Trophoblast cell (in vitro differentiated cells and primary cell): ENCODE measurements around the gene PDF.

Source experiments
- DNase-seq, 2 donors: peaks; one replicate each; pipeline ENCODE4 v3.0.0-alpha.2; 2016
- H2AFZ ChIP-seq: 2 replicates; pipeline ENCODE4 v1.6.1; 2013; ENCODE audit warnings: low read length, moderate library complexity, mild to moderate bottlenecking; ENCODE audit not compliant: insufficient read depth, poor library complexity
- H2AK5ac ChIP-seq: 2 replicates; pipeline ENCODE4 v1.6.1; 2013; ENCODE audit warnings: mild to moderate bottlenecking, low read length
- H2BK120ac ChIP-seq: 2 replicates; pipeline ENCODE4 v1.6.1; 2013; ENCODE audit warnings: low read length, mild to moderate bottlenecking, moderate library complexity; ENCODE audit not compliant: insufficient read depth, poor library complexity
- H2BK12ac ChIP-seq: 2 replicates; pipeline ENCODE4 v1.6.1; 2013; ENCODE audit warnings: mild to moderate bottlenecking, low read length, moderate library complexity
- H2BK5ac ChIP-seq: 2 replicates; pipeline ENCODE4 v1.6.1; 2013; ENCODE audit warnings: low read length, low read depth, moderate library complexity, mild to moderate bottlenecking; ENCODE audit not compliant: poor library complexity
- H3K14ac ChIP-seq: 2 replicates; pipeline ENCODE4 v1.6.1; 2013; ENCODE audit warnings: mild to moderate bottlenecking, low read length
- H3K18ac ChIP-seq: 2 replicates; pipeline ENCODE4 v1.6.1; 2013; ENCODE audit warnings: mild to moderate bottlenecking, low read length
- H3K23ac ChIP-seq: 2 replicates; pipeline ENCODE4 v1.6.1; 2013; ENCODE audit warnings: low read length
- H3K27ac ChIP-seq: 2 replicates; pipeline ENCODE4 v1.5.1; 2013; ENCODE audit warnings: low read depth, mild to moderate bottlenecking, inconsistent platforms, low read length, moderate library complexity
- H3K27me3 ChIP-seq: 2 replicates; pipeline ENCODE4 v1.6.1; 2013; ENCODE audit warnings: inconsistent platforms, mild to moderate bottlenecking, low read length, moderate library complexity; ENCODE audit not compliant: insufficient read depth
- H3K36me3 ChIP-seq, 2 experiments: 1 replicate in 1 of 2; 2 replicates in 1 of 2; pipeline ENCODE4 v1.6.1; 2013; ENCODE audit warnings: low read length in 2 of 2, mild to moderate bottlenecking in 2 of 2, moderate library complexity in 1 of 2; ENCODE audit not compliant: insufficient read depth in 2 of 2, control insufficient read depth in 1 of 2
- H3K4ac ChIP-seq: 2 replicates; pipeline ENCODE4 v1.6.1; 2013; ENCODE audit warnings: low read depth, mild to moderate bottlenecking, low read length, moderate library complexity
- H3K4me1 ChIP-seq, 2 experiments: 1 replicate in 1 of 2; 2 replicates in 1 of 2; pipeline ENCODE4 v1.6.1; 2013; ENCODE audit warnings: low read length in 2 of 2, mild to moderate bottlenecking in 2 of 2, moderate library complexity in 1 of 2; ENCODE audit not compliant: insufficient read depth in 2 of 2, control insufficient read depth in 1 of 2
- H3K4me2 ChIP-seq: 2 replicates; pipeline ENCODE4 v1.6.1; 2013; ENCODE audit warnings: inconsistent platforms, mild to moderate bottlenecking, low read length, moderate library complexity
- H3K4me3 ChIP-seq: 2 replicates; pipeline ENCODE4 v1.5.1; 2013; ENCODE audit warnings: mild to moderate bottlenecking, low read depth, low read length, inconsistent platforms
- H3K79me1 ChIP-seq: one replicate; pipeline ENCODE4 v1.6.1; 2013; ENCODE audit warnings: low read length
- H3K79me2 ChIP-seq: 2 replicates; pipeline ENCODE4 v1.6.1; 2013; ENCODE audit warnings: low read length, mild to moderate bottlenecking; ENCODE audit not compliant: control insufficient read depth, insufficient read depth, poor library complexity
- H3K9ac ChIP-seq: 2 replicates; pipeline ENCODE4 v1.6.1; 2013; ENCODE audit warnings: mild to moderate bottlenecking, low read length
- H3K9me3 ChIP-seq: 2 replicates; pipeline ENCODE4 v1.6.1; 2013; ENCODE audit warnings: low read depth, mild to moderate bottlenecking, control low read depth, inconsistent platforms, low read length; ENCODE audit not compliant: insufficient read depth
- H4K12ac ChIP-seq: 2 replicates; pipeline ENCODE4 v1.6.1; 2013; ENCODE audit warnings: low read depth, mild to moderate bottlenecking, low read length, moderate library complexity
- H4K8ac ChIP-seq: 2 replicates; pipeline ENCODE4 v1.6.1; 2013; ENCODE audit warnings: low read depth, mild to moderate bottlenecking, low read length, moderate library complexity
- H4K91ac ChIP-seq: one replicate; pipeline ENCODE4 v1.6.1; 2013; ENCODE audit warnings: low read depth, mild to moderate bottlenecking, low read length, moderate library complexity
- WGBS: extraction: QIAGEN DNeasy Blood & Tissue Kit; methylation state at CpG from one replicate; pipeline ENCODE4 v1.1.7; 2013; ENCODE audit warnings: missing lambda C conversion rate; ENCODE audit not compliant: insufficient read length, insufficient coverage; ENCODE audit errors: extremely low coverage; 5-methylcytosine and 5-hydroxymethylcytosine counted together

Gene PDF

GRCh38 chr16:69373019-69373418 lies 42.6 kb upstream of the PDF start:
- H2AFZ ChIP-seq, result no peak overlapping the region
- no peak overlapping the region for H4K8ac ChIP-seq
- no peak overlapping the region for H2BK5ac ChIP-seq
- H3K79me1 ChIP-seq, result no peaks in the 10 kb centered on the region
- H2BK120ac ChIP-seq, result no peak overlapping the region
- no peak overlapping the region for H4K91ac ChIP-seq
- H3K14ac ChIP-seq, result no peak overlapping the region
- no peak overlapping the region for H3K18ac ChIP-seq
- no peak overlapping the region for H3K4me2 ChIP-seq
- H3K9me3 ChIP-seq, result no peaks in the 10 kb centered on the region
- no peak overlapping the region for H3K27ac ChIP-seq
- no peaks in the 10 kb centered on the region for H3K4me1 ChIP-seq
- no CpG with 5 or more reads among the region's 1 CpG for WGBS
- peaks cover 21 to 25% of the 10 kb centered on the region in 2 experiments for H3K36me3 ChIP-seq
- no peaks in the 10 kb centered on the region for H3K79me2 ChIP-seq
- H4K12ac ChIP-seq, result no peak overlapping the region
- H2AK5ac ChIP-seq, result no peak overlapping the region
- H3K4ac ChIP-seq, result no peak overlapping the region
- no peak overlapping the region for H2BK12ac ChIP-seq
- no peak for DNase-seq
- no peak overlapping the region for H3K4me3 ChIP-seq
- H3K23ac ChIP-seq, result no peak overlapping the region
- H3K9ac ChIP-seq, result no peak overlapping the region
- no peaks in the 10 kb centered on the region for H3K27me3 ChIP-seq

DNA sequence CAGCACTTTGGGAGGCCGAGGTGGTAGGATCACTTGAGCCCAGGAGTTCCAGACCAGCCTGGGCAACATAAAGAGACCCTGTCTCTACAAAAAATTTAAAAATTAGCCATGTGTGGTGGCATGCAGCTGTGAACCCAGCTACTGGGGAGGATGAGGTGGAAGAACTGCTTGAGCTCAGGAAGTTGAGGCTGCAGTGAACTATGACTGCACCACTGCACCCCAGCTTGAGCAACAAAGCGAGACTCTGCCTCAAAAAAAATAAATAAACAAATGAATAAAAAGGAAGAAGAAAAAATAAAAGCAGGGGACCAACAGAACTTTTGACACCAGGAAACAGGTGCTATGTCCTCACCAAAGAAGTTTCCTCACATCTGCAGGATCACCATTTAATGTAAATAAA lies 41.2 kb upstream of the PDF start:
- no peak overlapping the region for H3K14ac ChIP-seq
- H2BK120ac ChIP-seq, result no peak overlapping the region
- peaks cover 25 to 37% of the 10 kb centered on the region in 2 experiments for H3K36me3 ChIP-seq
- no peak overlapping the region for H2AFZ ChIP-seq
- no peak overlapping the region for H4K12ac ChIP-seq
- no peaks in the 10 kb centered on the region for H3K4me1 ChIP-seq
- no peak overlapping the region for H2BK5ac ChIP-seq
- H3K18ac ChIP-seq, result no peak overlapping the region
- no peak overlapping the region for H3K9ac ChIP-seq
- H3K4ac ChIP-seq, result no peak overlapping the region
- no peak overlapping the region for H4K8ac ChIP-seq
- H3K23ac ChIP-seq, result no peak overlapping the region
- H3K4me3 ChIP-seq, result no peak overlapping the region
- H3K4me2 ChIP-seq, result no peak overlapping the region
- WGBS, result no CpG with 5 or more reads among the region's 2 CpGs
- no peaks in the 10 kb centered on the region for H3K9me3 ChIP-seq
- DNase-seq, result no peak
- no peaks in the 10 kb centered on the region for H3K79me1 ChIP-seq
- H4K91ac ChIP-seq, result no peak overlapping the region
- H3K27me3 ChIP-seq, result no peaks in the 10 kb centered on the region
- no peaks in the 10 kb centered on the region for H3K79me2 ChIP-seq
- no peak overlapping the region for H3K27ac ChIP-seq
- H2BK12ac ChIP-seq, result no peak overlapping the region
- no peak overlapping the region for H2AK5ac ChIP-seq

DNA sequence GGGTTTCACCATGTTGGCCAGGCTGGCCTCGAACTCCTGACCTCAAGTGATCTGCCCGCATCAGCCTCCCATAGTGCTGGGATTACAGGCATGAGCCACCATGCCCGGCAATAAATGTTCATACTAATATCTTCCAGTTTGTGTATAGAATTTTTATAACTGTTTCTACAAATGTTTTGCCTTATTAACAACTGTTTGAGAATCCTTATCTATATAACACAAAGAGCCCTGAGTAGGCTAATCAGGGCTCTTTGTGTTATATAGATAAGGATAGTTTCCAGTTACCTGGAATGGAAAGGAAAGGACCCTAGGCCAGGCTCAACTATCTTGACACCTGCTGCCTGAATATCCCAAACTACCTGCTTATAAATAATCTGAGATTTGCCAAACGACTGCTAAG lies 38.5 kb upstream of the PDF start:
- no peak overlapping the region for H2BK12ac ChIP-seq
- H4K91ac ChIP-seq, result no peak overlapping the region
- no peak for DNase-seq
- H2AFZ ChIP-seq, result no peak overlapping the region
- no peak overlapping the region for H2BK120ac ChIP-seq
- H3K18ac ChIP-seq, result no peak overlapping the region
- no peak overlapping the region for H3K4ac ChIP-seq
- no CpG with 5 or more reads among the region's 4 CpGs for WGBS
- no peaks in the 10 kb centered on the region for H3K4me1 ChIP-seq
- no peaks in the 10 kb centered on the region for H3K79me1 ChIP-seq
- no peaks in the 10 kb centered on the region for H3K79me2 ChIP-seq
- no peak overlapping the region for H3K23ac ChIP-seq
- H4K12ac ChIP-seq, result no peak overlapping the region
- no peak overlapping the region for H4K8ac ChIP-seq
- H3K14ac ChIP-seq, result no peak overlapping the region
- H3K27ac ChIP-seq, result no peak overlapping the region
- H3K4me2 ChIP-seq, result no peak overlapping the region
- no peak overlapping the region for H3K4me3 ChIP-seq
- no peak overlapping the region for H3K9ac ChIP-seq
- no peaks in the 10 kb centered on the region for H3K27me3 ChIP-seq
- no peaks in the 10 kb centered on the region for H3K9me3 ChIP-seq
- no peak overlapping the region for H2AK5ac ChIP-seq
- peaks cover 29 to 55% of the 10 kb centered on the region in 2 experiments for H3K36me3 ChIP-seq
- no peak overlapping the region for H2BK5ac ChIP-seq

DNA sequence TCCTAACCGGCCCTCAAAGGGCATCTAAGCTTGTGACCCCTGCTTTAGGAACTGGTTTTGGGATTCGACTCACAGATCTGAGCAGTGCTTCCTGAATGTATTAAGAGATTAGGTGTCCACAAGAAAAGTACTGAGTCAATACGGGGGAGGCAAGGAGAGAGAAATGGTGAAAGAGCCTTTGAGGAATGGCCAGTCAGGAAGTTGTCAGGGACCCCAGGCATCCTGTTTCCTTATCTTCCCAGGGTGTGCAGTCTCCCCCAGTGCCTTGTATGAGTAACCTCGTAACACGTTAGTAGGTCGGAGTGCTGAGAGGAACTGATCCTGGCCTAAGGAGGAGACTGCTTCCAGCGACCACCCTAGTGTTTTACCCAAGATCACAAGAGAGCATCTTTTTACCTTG lies 37.6 kb upstream of the PDF start:
- no peak for DNase-seq
- Histone ChIP-seq H4K8ac (no peak overlapping the region), H3K23ac (no peak overlapping the region), H2BK12ac (no peak overlapping the region), H3K9me3 (no peaks in the 10 kb centered on the region), H3K79me2 (no peaks in the 10 kb centered on the region), H3K4me1 (no peaks in the 10 kb centered on the region), H3K27ac (no peak overlapping the region), H3K36me3 (peaks cover 26 to 54% of the 10 kb centered on the region in 2 experiments), H3K4ac (no peak overlapping the region), H3K18ac (no peak overlapping the region), H3K9ac (no peak overlapping the region), H3K4me2 (no peak overlapping the region), H4K91ac (no peak overlapping the region), H3K27me3 (no peaks in the 10 kb centered on the region), H2AFZ (no peak overlapping the region), H3K79me1 (no peaks in the 10 kb centered on the region), H2AK5ac (no peak overlapping the region), H3K4me3 (no peak overlapping the region), H4K12ac (no peak overlapping the region), H3K14ac (no peak overlapping the region), H2BK120ac (no peak overlapping the region), H2BK5ac (no peak overlapping the region)
- no CpG with 5 or more reads among the region's 7 CpGs for WGBS
